ENCODE measurements around the gene PSRC1.

DNA sequence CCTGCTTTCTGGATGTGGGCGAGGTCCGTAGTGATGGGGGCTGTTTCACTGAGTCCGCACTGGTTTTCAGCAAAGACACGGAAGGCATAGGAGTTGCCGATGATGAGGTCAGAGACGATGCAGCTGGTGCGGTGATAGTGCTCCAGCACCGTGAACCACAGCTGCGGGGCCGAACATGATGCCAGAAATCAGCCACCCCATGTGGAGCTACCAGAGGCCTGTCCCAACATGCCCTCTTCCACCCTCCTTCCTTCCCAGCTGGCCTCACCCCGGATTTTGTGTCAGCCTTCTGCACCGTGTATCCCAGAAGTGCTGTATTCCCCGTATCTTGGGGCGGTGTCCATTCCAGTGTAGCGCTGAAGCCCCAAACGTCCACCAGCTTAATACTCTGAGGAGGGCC lies 13.8 kb upstream of the PSRC1 start:
- TF ChIP-seq, protein P1, sequence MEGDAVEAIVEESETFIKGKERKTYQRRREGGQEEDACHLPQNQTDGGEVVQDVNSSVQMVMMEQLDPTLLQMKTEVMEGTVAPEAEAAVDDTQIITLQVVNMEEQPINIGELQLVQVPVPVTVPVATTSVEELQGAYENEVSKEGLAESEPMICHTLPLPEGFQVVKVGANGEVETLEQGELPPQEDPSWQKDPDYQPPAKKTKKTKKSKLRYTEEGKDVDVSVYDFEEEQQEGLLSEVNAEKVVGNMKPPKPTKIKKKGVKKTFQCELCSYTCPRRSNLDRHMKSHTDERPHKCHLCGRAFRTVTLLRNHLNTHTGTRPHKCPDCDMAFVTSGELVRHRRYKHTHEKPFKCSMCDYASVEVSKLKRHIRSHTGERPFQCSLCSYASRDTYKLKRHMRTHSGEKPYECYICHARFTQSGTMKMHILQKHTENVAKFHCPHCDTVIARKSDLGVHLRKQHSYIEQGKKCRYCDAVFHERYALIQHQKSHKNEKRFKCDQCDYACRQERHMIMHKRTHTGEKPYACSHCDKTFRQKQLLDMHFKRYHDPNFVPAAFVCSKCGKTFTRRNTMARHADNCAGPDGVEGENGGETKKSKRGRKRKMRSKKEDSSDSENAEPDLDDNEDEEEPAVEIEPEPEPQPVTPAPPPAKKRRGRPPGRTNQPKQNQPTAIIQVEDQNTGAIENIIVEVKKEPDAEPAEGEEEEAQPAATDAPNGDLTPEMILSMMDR (IDR thresholded peaks at IDR 0.05; ENCODE audit: low read depth, low read length): no peak
- TF ChIP-seq POLR2A (IDR thresholded peaks at IDR 0.05; ENCODE audit: extremely low read depth, insufficient read length): no peak

Data from NB4 (cell line).